RWPE1 (cell line): Measurements from ENCODE around the gene UBXN2A.
"Not testable (repeated sequence)": the region's sequence is repeated elsewhere in the genome, so short reads cannot be mapped to it uniquely, and the experiment has no call there.

Experiments used
- CTCF ChIA-PET: fragments of 350-600 bp; sonication (Branson Sonifier 250); formaldehyde crosslinking; extraction: SDS; loops from one replicate; lab custom pipeline; 2021; lab: Yijun Ruan, JAX
- POLR2A ChIA-PET: fragments of 400-600 bp; formaldehyde crosslinking; extraction: SDS; loops from one replicate; lab custom pipeline; 2020; ENCODE audit warnings: antibody characterized with exemption; ENCODE audit not compliant: low non-redundant PET; lab: Yijun Ruan, JAX
- DNase-seq: peaks from one replicate; pipeline ENCODE4 v3.0.0; 2012; ENCODE audit warnings: low spot score
- H3K27ac ChIP-seq: fragments of 450-650 bp; 2 replicates; pipeline ENCODE4 v1.5.1; 2017
- TF ChIP-seq, protein P1 (sequence below): fragments of 450-650 bp; conservative IDR thresholded peaks from 2 replicates; pipeline ENCODE4 v1.5.1; 2017; ENCODE audit warnings: low read depth, mild to moderate bottlenecking

The UBXN2A gene

DNA sequence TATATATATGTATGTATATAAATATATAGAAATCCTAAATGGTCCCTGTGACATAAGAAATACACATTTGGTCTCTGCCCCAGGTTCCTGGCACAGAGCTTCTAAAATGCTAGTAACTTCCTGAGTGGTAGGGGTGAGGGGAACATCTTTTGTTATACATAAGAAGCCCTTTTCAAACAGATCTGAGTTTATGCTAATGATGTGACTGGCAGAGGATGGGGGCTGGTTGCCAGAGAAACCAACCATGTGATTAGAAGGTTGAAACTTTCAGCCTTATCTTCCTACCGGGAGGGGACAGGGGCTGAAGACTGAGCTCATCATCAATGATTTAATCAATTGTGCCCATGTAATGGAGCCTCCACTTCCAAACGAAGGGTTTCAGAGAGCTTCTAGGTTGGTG, 86.0 kb downstream of the UBXN2A start:
- ChIA-PET POLR2A (no interaction called here), CTCF (no interaction called here)
- TF ChIP-seq, protein P1, sequence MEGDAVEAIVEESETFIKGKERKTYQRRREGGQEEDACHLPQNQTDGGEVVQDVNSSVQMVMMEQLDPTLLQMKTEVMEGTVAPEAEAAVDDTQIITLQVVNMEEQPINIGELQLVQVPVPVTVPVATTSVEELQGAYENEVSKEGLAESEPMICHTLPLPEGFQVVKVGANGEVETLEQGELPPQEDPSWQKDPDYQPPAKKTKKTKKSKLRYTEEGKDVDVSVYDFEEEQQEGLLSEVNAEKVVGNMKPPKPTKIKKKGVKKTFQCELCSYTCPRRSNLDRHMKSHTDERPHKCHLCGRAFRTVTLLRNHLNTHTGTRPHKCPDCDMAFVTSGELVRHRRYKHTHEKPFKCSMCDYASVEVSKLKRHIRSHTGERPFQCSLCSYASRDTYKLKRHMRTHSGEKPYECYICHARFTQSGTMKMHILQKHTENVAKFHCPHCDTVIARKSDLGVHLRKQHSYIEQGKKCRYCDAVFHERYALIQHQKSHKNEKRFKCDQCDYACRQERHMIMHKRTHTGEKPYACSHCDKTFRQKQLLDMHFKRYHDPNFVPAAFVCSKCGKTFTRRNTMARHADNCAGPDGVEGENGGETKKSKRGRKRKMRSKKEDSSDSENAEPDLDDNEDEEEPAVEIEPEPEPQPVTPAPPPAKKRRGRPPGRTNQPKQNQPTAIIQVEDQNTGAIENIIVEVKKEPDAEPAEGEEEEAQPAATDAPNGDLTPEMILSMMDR, result no peak
- DNase-seq, result no peak
- H3K27ac ChIP-seq, result no peak overlapping the region

DNA sequence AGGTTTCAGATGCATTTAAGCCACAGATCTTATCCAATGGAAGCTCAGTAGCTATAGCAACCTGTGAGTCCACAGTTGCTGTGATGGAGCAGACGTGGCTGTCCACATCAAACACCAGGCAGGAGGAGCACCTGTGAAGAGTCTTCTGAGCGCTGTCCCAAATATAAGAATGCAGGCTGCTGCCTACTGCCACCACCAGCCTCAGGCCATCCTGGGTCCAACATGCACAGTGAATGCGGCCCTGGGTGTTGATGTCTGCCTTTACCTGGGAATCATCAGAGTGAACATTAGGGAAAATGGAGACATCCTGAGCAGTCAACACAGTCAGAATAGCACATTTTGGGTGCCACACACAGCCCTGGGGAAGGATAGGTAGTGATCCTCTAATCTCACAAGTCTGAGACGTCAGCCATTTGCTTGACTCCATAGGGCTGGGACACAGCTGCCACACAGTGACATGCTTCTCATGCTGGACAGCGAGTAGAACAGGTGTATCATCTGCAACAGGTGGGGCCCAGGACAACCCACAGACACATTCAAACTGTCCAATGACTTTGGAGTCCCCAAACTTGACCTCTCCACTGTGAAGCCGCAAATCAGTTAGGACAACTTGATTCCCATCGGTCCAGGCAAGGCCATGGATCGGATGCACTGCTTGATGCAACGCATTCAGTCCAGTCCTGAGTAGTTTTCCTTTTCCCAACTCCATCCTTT, 98.7 kb downstream of the UBXN2A start:
- ChIA-PET CTCF (no interaction called here), POLR2A (no interaction called here)
- TF ChIP-seq, protein P1, result no peak
- DNase-seq, result no peak
- no peak overlapping the region for H3K27ac ChIP-seq

DNA sequence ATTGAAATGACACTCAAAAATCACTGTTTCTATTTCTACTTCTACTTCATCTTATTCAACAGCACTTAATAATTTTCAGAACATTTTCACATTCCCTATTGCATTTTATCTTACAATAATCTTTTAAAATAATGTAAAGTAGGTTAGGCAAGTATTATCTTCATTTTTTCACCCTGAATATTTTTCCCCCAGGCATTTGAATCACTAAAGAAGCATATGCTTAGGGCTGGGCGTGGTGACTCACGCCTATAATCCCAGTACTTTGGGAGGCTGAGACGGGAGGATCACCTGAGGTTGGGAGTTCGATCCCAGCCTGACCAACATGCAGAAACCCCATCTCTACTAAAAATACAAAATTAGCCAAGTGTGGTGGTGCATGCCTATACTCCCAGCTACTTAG, 100.2 kb downstream of the UBXN2A start:
- TF ChIP-seq, protein P1, result no peak
- ChIA-PET CTCF (interaction anchor here (0.6 kb wide), 1 partner anchor 15 kb away, joined by 3 read pairs; no protein-coding TSS in a partner anchor), POLR2A (no interaction called here)
- DNase-seq, result no peak
- H3K27ac ChIP-seq, result no peak overlapping the region

DNA sequence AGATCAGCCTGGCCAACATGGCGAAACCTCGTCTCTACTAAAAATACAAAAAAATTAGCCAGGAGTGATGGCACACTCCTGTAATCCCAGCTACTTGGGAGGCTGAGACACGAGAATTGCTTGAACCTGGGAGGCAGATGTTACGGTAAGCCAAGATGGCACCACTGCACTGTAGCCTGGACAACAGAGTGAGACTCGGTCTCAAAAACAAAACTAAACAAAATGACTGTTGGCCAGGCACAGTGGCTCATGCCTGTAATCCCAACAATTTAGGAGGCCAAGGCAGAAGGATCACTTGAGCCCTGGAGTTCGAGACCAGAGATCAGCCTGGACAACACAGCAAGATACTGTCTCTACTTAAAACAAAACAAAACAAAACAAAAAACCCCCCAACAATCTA, 102.9 kb downstream of the UBXN2A start:
- DNase-seq, CTCF ChIA-PET, H3K27ac ChIP-seq: not testable (repeated sequence)
- POLR2A ChIA-PET, result interaction anchor here (0.7 kb wide), 1 partner anchor 68 kb away, joined by 7 read pairs; no protein-coding TSS in a partner anchor

DNA sequence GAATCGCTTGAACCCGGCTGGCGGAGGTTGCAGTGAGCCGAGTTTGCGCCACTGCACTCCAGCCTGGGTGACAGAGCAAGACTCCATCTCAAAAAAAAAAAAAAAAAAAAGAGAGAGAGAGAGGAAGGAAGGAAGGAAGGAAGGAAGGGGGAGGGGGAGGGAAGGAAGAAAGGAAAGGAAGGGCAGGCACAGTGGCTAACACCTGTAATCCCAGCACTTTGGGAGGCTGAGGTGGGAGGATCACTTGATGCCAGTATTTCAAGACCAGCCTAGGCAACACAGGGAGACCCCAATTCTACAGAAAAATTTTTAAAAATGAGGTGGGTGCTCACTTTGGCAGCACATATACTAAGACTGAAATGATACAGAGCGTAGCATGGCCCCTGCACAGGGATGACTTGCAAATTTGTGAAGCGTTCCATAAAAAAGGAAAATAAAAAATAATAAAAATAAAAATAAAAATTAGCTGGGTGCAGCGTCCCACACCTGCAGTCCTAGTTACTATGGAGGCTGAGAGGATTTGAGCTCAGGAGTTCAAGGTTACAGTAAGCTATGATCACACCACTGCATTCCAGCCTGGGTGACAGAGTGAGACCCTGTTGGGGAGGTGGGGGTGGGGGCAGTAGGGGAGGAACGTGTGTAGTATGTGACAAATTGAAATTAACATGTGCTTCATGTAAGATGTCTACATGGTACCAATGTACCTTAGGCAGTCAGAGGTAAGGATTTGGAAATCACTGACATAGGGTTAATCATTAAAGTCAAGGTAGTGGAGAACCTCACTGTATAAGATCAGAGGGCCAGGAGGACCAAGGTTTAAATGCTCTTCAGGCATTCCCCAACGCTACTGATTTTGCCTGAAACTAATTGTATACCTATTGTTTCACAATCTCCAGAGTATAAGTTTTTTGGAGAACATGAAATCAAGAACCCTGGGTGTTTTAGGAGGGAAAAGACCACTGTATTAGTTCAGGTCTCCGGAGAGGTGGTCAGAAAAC, 105.5 kb downstream of the UBXN2A start:
- DNase-seq, result no peak
- CTCF ChIA-PET, result interaction anchor here (0.6 kb wide), 2 partner anchors 105 to 119 kb away, joined by 3 to 5 read pairs; partner anchors contain the start of gene ATAD2B
- TF ChIP-seq, protein P1, result no peak
- no peak overlapping the region for H3K27ac ChIP-seq
- POLR2A ChIA-PET, result no interaction called here

DNA sequence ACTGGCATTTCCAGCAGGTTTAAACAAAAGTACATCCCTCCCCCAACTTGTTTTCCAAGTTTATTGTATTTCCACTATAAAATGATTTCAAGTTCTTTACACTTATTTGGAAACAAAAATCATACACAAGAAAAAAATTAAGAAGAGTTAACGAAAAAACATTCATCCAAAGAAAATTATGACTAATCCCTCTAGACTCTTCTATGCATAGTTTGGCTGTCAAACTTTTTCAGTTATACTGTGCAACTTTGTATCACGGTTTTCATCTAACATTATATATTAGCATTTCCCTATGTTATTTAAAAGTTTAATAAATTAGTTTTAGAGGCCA, 106.3 kb downstream of the UBXN2A start:
- CTCF ChIA-PET, result interaction anchor here (0.6 kb wide), 2 partner anchors 104 to 119 kb away, joined by 3 to 5 read pairs; partner anchors contain the start of gene ATAD2B
- POLR2A ChIA-PET, result no interaction called here
- no peak for DNase-seq
- H3K27ac ChIP-seq, result peak overlapping the region; percentile 75
- TF ChIP-seq, protein P1, result no peak
